SK-N-SH treated with all-trans-retinoic acid at 6 μM for 48 hours (cell line): Measurements from ENCODE around the gene GNA12.

ENCODE experiments used
- ARNTL ChIP-seq: fragments of 450-650 bp; formaldehyde crosslinking; IDR thresholded peaks from 2 replicates; pipeline ENCODE4 v1.5.0; 2020; ENCODE audit warnings: low read depth, mild to moderate bottlenecking, moderate library complexity, borderline replicate concordance
- BACH2 ChIP-seq: fragments of 250-450 bp; sonication (Bioruptor Pico); IDR thresholded peaks from 2 replicates; pipeline ENCODE4 v1.9.0; 2021; ENCODE audit warnings: mild to moderate bottlenecking, borderline replicate concordance
- CSDC2 ChIP-seq: fragments of 250-450 bp; sonication (Bioruptor Pico); IDR thresholded peaks from 2 replicates; pipeline ENCODE4 v1.5.0; 2020; ENCODE audit warnings: mild to moderate bottlenecking, moderate library complexity
- CSRNP3 ChIP-seq: fragments of 250-450 bp; sonication (Bioruptor Pico); IDR thresholded peaks from 2 replicates; pipeline ENCODE4 v1.5.1; 2021; ENCODE audit warnings: mild to moderate bottlenecking, moderate library complexity
- ESRRG ChIP-seq: fragments of 250-450 bp; sonication (Bioruptor Pico); IDR thresholded peaks from 2 replicates; pipeline ENCODE4 v1.6.1; 2021; ENCODE audit warnings: mild to moderate bottlenecking
- GLIS3 ChIP-seq: fragments of 250-450 bp; sonication (Bioruptor Pico); IDR thresholded peaks from 2 replicates; pipeline ENCODE4 v1.5.0; 2020; ENCODE audit warnings: mild to moderate bottlenecking, moderate library complexity
- PATZ1 ChIP-seq: fragments of 250-450 bp; sonication (Bioruptor Pico); IDR thresholded peaks from 2 replicates; pipeline ENCODE4 v1.8.0; 2020; ENCODE audit warnings: mild to moderate bottlenecking, moderate library complexity, borderline replicate concordance
- RARB ChIP-seq: fragments of 250-450 bp; sonication (Bioruptor Pico); IDR thresholded peaks from 2 replicates; pipeline ENCODE4 v1.8.0; 2021; ENCODE audit warnings: mild to moderate bottlenecking, moderate library complexity
- TCF4 ChIP-seq: fragments of 250-450 bp; sonication (Bioruptor Pico); IDR thresholded peaks from 2 replicates; pipeline ENCODE4 v1.8.0; 2021; ENCODE audit warnings: mild to moderate bottlenecking, moderate library complexity, borderline replicate concordance
- TOX ChIP-seq: fragments of 250-450 bp; sonication (Bioruptor Pico); IDR thresholded peaks from 2 replicates; pipeline ENCODE4 v1.8.0; 2021; ENCODE audit warnings: mild to moderate bottlenecking, moderate library complexity, borderline replicate concordance
- ZC3H10 ChIP-seq: fragments of 250-450 bp; sonication (Bioruptor Pico); IDR thresholded peaks from 2 replicates; pipeline ENCODE4 v1.5.1; 2021; ENCODE audit warnings: mild to moderate bottlenecking, moderate library complexity
- ZFP3 ChIP-seq: fragments of 250-450 bp; sonication (Bioruptor Pico); IDR thresholded peaks from 2 replicates; pipeline ENCODE4 v1.5.0; 2020; ENCODE audit warnings: mild to moderate bottlenecking, moderate library complexity
- ZNF70 ChIP-seq: fragments of 450-650 bp; formaldehyde crosslinking; IDR thresholded peaks from 2 replicates; pipeline ENCODE4 v1.5.0; 2020; ENCODE audit warnings: mild to moderate bottlenecking, moderate library complexity

- TF ChIP-seq ARNTL (CRISPR knock-in tag), result no peak
- no peak for TF ChIP-seq BACH2
- TF ChIP-seq RARB (CRISPR knock-in tag), result no peak
- no peak for TF ChIP-seq GLIS3
- no peak for TF ChIP-seq ZC3H10 (CRISPR knock-in tag)
- TF ChIP-seq TOX (CRISPR knock-in tag), result no peak
- no peak for TF ChIP-seq TCF4 (CRISPR knock-in tag)
- no peak for TF ChIP-seq ZFP3 (CRISPR knock-in tag)
- no peak for TF ChIP-seq CSRNP3 (CRISPR knock-in tag)
- TF ChIP-seq ESRRG (CRISPR knock-in tag), result no peak
- no peak for TF ChIP-seq PATZ1 (CRISPR knock-in tag)
- no peak for TF ChIP-seq CSDC2
- no peak for TF ChIP-seq ZNF70 (CRISPR knock-in tag)
These were observed 137.4 kb downstream of the GNA12 start for GRCh38 chr7:2706685-2707126.
